Prostate gland (tissue), 2 donors: ENCODE measurements around the gene MYZAP.

Experiments
- CTCF ChIP-seq, 4 experiments: fragments of 200-600 bp in 2 of 4; fragments of 450-650 bp in 2 of 4; sonication (generic) in 2 of 4; IDR thresholded peaks; 1 replicate in 3 of 4; 2 replicates in 1 of 4; pipeline ENCODE4 v1.5.1; 2016 to 2019; ENCODE audit warnings: antibody characterized with exemption in 4 of 4, mild to moderate bottlenecking in 2 of 4, moderate library complexity in 2 of 4
- POLR2AphosphoS5 ChIP-seq: sonication (generic); formaldehyde crosslinking; IDR thresholded peaks from one replicate; pipeline ENCODE4 v1.6.1; 2017; ENCODE audit warnings: antibody characterized with exemption

GRCh38 chr15:57654153-57654852 is 62.6 kb downstream of the MYZAP start:
- TF ChIP-seq POLR2AphosphoS5 (peak; percentile 86), CTCF (IDR thresholded peaks at IDR 0.05) (no peak)
